Epithelial cell of proximal tubule (primary cell): ENCODE results near the gene CAMTA1. TPM values are rescaled to one million over a fixed set of nuclear protein-coding genes. Genes with fewer than 3 reads are reported as not detected.
A peak's percentile ranks its signal among the peaks of the same experiment; 100 is the strongest.

Experiments used
- DNase-seq: peaks from one replicate; pipeline ENCODE4 v3.0.0-alpha.2; 2011; ENCODE audit warnings: low read depth
- H3K4me3 ChIP-seq: 2 replicates; pipeline ENCODE4 v1.5.1; 2011; ENCODE audit warnings: low read depth, mild to moderate bottlenecking, low read length
- CTCF ChIP-seq: conservative IDR thresholded peaks from 2 replicates; pipeline ENCODE4 v1.5.1; 2012; ENCODE audit warnings: low read depth, mild to moderate bottlenecking, low read length
- total RNA-seq: library from RNA; depleted of rRNA; stranded (reverse); fragments of >200 nt; gene quantifications from 2 replicates; pipeline ENCODE4 v1.2.3, GENCODE V29; 2015

Gene CAMTA1
- total RNA-seq, 1 donor from 2014 or later, result 79.2 TPM

- H3K4me3 ChIP-seq, result no peak overlapping the region
- DNase-seq, result no peak
- TF ChIP-seq CTCF, result no peak
Observed at GRCh38 chr1:7666249-7666648, 881.0 kb downstream of the CAMTA1 start.

GRCh38 chr1:7667159-7667558 lies 881.9 kb downstream of the CAMTA1 start:
- no peak for TF ChIP-seq CTCF
- H3K4me3 ChIP-seq, result no peak overlapping the region
- no peak for DNase-seq

GRCh38 chr1:7667625-7668218 lies 882.5 kb downstream of the CAMTA1 start:
- no peak for DNase-seq
- peak; percentile 100 for TF ChIP-seq CTCF
- no peak overlapping the region for H3K4me3 ChIP-seq

- TF ChIP-seq CTCF, result peak; percentile 84
- DNase-seq, result no peak
- H3K4me3 ChIP-seq, result peak overlapping the region; percentile 44
Observed at GRCh38 chr1:7669559-7670311, 884.5 kb downstream of the CAMTA1 start.

- TF ChIP-seq CTCF, result no peak
- H3K4me3 ChIP-seq, result no peak overlapping the region
- DNase-seq, result no peak
Observed at GRCh38 chr1:7670334-7671145, 885.3 kb downstream of the CAMTA1 start.

GRCh38 chr1:7671146-7671465 lies 885.9 kb downstream of the CAMTA1 start:
- TF ChIP-seq CTCF, result no peak
- no peak for DNase-seq

GRCh38 chr1:7671676-7672075 lies 886.4 kb downstream of the CAMTA1 start:
- H3K4me3 ChIP-seq, result no peak overlapping the region
- no peak for TF ChIP-seq CTCF
- no peak for DNase-seq

More at GRCh38 chr1:7671146-7671465, 885.9 kb downstream of the CAMTA1 start:
- H3K4me3 ChIP-seq, result no peak overlapping the region
